Activated T-helper 1 cell treated with anti-CD3 and anti-CD28 coated beads, Interleukin-2, amount 50 U/mL, for 16 hours (primary cell): Measurements from ENCODE around the gene EMX1.

ENCODE experiments used
- DNase-seq, 2 donors: peaks; one replicate each; pipeline ENCODE4 v3.0.0-alpha.2; 2020; ENCODE audit warnings: low read depth in 1 of 2, low spot score in 1 of 2

EMX1 gene

DNA sequence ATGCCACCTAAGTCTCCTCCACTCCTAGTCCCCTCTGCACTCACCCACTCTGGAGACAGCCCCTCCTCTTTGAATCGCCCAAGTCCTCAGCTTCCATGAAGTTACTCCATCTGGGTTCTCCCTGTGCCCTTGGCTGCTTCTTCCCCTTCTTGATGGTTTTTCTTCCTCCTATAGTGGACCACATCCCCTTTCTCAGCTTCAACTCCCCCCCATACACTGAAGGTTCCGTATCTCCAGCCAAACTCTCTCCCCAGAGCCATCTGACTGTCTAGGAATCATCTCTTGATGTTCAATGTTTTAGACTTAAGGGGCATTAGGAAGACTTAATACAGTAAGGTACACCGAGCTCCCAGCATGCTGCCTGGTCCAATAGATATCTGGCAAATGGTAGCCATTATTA lies 39.6 kb downstream of the EMX1 start:
- DNase-seq = no peak

DNA sequence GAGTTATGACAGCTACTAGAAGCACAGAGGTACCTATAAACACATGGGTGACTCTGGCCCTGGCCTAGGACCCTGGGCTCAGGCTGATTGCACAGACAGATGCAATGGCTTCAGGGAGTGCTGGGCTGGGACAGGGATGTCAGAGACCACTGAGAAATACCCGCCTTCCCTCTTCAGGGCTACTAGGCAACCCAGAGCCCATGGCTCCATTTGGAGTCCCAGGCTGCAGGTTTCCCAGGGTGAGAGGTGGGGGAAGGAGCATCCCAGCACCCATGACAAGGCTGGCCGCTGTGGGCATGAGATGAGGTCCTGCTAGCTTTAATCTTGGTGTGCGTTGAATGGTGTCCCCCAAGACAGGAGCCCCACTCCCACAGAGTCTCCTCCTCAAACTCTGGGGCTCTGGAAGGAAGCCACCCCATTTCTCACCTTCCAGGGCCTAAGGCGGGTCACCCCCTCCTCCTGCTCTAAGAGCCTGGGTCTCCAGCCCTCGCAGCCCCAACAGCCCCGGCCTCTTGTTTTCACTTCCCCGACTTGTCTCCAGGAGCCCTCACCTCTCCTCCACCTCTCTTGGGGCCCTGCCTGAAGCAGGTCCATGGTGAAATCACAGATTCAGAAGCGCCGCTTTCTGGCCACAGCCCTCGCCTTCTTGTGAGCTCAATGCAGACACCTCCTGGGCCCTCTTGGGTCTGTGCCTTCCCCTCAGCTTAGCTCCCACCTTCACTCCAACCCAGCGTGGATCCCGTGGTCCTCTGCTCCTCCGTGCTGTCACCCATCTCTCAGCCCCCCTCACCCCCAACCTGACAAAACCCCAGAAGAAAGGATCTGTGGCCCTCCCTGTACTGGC lies 41.4 kb downstream of the EMX1 start:
- DNase-seq = no peak

DNA sequence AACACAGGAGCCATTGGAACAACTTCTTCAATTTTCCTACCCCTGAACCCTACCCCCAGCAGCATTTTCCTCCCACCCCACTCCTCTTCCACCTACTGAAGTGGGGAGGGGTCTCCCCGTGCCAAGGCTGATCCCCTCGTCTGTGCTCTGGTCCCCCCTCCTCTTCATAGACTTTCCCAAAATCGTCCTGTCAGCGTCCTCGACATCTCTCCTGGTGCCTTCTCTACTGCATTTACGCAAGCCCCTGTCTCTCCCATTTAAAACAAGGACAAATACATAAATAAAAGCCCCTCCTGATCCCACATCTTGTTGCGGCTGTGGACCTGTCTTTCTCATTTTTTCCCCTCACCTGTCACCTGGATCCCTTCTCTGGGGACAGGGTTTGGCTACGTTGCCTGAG lies 42.2 kb downstream of the EMX1 start:
- no peak for DNase-seq

DNA sequence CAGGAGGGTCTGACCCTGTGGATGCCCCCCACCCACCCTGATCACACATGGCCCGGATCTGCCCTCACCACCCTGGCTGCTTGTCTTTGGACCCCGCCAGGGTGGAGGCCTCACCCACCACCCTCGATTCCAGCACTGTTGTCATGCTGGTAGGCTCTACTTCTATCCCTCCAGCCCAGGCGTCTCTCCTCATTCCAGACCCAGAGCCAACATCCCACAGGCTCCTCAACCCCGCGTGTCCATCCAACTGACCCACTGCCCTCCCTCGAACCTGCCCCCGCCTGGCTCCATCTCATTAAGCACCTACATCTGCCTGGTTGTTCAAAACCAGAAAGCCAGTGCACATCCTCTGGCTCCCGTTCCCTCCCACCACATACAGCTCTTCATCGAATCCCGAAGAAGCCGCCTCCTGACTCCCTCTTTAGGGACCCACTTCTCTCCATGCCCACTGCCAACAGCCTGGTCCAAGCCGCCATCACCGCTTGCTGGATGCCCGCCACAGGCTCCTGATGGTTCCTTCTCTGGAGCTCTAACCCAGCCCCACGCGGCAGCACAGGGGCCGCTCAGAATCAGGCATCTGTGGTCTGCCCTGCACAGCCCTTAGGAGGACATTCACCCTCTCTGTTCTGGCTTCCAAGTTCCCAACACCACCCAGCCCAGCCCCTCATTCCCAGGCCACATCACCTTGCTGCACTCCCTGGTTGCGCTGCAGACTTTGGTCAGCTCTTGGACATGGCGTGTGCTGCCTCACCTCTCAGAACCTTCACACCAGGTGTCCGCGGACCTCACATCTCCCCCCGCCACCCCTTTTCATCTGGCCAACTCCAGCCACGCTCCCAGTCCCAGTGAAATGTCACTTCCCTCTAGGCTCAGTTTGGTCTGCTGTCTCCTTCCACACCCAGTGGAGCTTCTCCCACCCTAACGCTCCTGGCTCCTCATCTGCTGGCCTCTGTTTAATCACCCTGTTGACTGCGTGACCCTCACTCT lies 43.0 kb downstream of the EMX1 start:
- no peak for DNase-seq

DNA sequence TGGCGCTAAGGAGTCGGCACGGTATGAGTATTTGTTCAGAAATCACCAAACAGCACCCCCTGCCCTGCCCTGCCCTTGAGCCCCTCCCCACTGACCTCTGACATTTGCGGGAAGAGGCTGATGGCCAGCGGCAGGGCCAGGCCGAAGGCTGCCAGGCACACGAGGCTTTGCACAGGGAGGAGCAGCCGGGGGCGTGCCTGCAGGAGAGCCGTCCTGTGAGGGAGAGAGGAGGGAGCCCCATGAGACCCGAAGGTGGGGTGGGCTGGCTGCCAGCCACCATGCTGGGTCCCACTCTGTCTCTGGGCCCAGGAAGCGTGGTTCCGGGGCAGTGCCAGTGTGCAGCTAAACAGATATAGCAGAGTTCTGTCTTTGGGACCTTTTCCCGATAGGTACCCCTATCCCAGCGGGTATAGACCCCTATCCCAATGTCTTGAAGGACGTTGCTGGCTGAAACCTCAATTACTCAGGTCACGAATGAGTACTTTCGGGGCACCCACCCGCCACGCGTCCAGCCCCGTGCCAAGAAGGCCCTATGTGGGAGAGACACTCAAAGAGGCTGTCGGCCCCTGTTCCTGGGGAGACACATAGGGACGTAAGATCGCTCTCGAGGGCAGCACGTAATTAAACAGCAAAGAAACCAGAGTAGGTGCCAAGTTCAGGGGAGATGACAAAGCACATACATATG lies 43.9 kb downstream of the EMX1 start:
- no peak for DNase-seq

DNA sequence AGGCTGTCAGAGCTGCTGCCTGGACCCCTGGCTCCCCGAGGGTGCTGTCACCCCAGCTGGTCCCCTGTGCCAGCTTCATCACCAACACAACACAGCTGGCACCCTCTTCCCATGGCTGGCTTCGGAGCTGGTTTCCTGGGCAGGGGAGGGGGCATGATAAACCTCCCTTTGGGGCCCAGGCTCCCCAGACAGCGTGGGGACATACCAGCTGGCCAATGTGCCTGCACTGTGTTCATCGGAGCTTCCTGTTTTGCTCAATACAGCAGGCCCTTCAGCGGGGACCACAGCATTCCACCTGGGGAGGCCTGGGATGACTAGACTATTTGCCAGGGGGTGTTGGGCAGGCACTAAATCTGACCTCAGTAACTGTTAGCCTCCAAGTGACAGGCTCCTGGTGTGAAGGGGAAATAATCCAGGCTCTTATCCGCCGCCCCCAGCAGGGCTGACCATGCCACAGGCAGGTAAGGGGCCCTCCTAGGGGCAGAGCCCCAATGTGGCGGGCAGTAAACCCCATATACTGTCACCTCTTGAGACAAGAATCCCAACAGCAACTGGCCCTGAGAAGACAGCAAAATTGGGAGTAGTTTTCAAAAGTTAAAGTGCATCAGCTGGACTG lies 44.6 kb downstream of the EMX1 start:
- no peak for DNase-seq

DNA sequence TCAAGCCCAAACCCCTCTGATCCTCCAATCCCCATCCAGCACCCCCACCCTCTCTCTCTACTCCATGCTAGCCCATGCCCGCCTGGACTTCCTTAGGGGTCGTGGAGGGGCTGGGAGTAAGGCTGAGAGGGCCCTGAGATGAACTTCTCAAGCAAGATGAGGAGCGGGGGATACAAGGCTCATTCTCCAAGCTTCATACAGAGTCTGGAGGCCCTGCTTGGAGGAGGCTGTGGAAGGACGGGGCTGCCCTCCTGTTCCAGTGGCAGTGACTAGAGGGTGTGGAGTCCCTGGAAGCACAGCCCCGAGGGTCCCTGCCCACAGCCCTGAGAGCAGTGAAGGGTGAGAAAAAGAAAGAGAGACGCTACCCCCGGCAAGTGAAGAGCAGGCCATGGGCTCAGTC lies 45.6 kb downstream of the EMX1 start:
- DNase-seq = no peak

DNA sequence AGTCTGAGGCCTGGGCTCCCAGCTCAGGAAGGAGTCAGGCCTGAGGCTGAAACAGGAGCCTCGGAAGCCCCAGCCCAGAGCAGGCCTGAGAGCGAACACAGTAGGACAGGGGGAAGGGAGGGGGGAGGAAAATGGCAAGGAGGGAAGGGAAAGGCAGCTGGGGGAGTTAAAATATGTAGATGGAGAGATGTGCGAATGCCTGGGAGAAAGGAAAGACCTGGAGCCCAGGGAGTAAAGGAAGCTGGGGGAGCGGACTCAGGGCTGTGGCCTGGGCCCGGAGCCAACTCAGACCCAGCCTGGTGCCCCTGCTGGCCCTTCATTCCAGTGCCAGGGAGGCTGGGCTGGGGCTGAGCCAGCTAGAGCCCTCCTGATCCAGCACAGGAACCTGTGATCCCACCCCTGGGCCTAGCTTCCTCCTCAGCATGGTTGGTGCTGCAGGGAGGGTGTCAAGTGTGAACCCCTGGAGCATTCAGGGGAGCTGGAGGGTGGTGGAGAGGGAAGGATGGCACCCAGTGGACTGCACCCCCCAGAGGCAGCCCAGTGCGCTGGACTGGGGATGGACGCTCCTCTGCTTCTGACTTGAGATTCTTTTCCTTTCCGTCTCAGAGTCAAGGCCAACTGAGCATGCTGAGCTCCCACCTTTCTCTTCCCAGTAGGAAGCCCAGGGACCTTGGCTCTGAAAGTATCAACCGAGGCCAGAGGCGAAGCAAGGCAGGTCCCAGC lies 46.3 kb downstream of the EMX1 start:
- no peak for DNase-seq

DNA sequence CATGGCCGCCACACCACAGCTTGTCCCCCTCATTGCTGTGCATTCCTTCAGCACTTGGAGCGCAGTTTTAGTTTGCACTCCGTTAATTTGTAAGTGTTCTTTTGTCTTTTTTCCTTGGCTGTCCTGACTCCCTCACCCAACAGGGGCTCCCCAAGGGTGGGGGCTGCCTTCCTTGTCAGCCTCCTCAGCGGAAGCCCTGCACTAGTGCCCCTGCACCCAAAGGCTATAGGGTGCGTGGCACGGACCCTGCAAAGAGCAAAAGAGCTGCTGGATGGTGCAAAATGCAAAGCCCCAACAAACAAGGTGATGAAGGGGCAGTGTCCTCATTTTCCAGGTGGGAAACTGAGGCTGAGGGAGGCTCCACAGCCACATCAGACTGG lies 46.8 kb downstream of the EMX1 start:
- no peak for DNase-seq

DNA sequence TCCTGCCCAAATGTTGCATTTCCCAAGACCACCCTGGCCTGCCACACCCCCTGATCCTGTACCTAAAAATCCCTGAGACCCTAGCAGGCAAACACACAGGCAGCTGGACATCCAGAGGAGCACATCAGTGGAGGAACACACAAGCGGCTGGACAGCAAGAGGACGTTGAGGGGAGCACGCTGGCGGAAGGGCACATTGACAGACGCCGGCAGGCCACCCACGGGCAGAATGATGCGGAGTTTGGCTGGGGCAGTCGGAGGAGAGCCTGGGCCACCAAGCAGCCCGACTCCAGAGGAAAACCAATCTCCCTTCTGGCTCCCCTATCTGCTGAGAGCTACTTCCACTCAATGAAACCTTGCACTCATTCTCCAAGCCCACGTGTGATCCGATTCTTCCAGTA lies 47.7 kb downstream of the EMX1 start:
- no peak for DNase-seq

DNA sequence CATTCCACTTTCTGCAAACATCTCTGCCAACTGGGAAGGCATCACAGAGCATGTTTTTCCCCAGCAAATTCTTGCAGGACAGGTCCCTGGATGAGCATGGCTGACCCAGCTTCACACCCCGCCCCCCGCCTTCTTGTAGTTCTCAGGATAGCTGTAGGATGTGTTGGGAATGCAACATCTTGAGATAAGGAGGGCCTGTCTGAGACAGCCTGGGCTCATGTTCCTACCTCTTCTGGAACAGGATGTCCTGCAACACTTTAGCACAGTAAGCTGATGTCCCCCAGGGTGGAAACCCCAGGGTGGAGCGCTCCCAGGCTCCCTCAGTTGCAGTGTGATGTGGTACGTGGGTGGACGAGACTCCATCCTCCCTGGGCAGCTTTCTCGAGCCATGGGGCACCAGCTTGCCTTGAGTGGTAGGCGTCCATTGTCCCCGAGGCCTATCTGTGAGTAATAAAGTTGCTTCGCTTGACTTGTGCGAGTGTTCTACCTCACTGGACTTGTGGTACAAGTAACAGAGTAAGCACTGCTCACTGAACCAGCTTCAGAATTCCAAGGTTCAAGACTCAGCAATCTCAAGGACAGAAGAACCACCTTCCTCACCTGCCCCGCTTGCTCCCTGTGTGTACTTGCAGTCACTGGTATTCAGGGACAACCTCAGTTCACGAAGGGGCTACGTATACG lies 48.6 kb downstream of the EMX1 start:
- DNase-seq = no peak

DNA sequence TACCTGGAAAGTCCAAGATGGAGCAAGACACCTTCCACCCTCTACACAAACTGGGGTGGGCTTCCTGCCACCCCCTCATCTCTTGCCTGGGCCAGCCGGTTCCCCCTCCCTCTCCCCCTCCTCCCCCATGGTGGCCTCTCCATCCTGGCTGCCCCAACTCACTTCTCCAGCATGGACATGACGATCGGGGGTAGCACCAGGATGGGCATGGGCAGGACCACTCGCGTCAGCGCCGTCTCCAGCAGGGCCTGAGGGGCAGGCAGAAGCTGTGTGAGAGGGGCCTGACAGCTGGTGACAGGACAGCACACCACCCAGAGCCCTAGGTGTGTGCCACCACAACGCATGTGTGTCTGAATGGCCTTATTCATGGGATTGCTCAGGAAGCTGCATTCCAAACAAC lies 51.0 kb downstream of the EMX1 start:
- no peak for DNase-seq

DNA sequence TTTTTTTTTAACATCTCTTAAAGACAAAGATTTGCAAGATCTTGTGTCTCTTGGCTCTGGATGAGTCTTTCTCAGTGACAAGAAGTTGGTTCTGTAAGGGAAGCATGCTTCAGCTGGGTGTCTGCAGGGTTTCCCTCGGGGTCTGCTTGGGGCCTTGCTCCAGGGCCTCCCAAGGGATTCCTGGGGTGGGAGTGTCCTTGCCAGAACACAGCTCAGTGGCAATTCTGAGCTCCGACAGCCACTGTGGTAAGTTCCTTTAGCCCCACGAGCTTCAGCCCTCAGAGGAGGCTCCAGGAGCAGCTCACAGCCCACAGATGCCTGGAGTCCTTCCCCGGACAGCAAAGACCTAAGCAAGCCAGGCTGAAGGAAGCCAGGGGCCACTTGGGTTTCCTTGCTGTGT lies 52.4 kb downstream of the EMX1 start:
- DNase-seq = no peak

DNA sequence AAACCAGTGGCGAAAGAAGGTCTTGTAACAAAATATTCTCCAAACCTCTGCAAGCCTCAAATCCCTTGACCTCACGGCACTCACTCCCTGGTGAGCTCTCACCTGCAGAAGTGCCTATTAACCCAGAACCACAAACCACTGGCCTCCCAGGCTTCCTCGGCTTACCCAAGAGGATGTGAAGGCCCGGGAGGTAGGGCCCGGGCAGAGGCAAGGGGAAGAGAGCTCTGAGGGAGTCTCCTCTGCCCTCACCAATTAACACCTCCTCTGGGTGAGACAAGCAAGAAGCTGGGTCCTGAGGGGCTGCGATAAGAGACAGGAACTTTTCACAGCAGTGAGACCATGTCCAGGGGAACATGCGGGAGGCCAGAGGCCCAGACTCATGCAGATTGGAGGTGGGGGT lies 53.7 kb downstream of the EMX1 start:
- no peak for DNase-seq

DNA sequence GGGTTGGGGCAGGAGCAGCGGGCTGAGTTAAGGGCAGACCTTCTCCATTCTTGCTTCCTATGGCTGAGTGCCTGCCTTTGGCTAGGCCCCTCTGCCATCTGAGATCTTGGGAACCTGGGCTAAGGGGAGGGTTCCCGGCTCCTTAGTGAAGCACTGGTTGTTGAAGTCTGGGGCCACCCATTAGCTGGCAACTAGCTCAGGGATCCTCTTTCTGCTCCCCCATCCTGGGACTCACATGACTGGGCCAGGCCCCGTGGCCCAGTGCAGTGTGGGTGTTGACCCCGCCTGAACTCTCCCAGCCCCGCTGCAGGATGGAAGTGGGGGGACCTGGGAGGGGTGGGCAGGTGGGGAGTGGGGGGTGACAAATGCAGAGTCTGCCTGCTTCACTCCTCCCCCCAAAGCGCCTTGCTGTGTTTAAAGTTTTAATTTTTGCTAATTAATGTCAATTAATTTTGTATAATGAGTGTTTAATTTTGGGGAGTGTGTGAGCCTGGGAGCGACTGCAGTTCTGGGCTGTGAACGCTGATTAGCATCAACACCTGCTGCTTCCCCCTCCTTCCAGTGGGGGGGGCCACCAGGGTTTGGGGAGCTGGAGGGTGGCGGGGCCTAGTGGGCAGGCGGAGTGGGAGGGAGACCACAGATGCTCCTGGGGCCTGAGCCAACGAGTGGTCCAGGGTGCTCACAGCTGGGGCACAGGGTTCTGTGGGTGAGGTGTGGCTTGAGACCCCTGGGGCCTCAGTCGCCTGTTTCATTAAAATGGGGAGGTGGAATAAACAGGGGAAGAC lies 55.2 kb downstream of the EMX1 start:
- no peak for DNase-seq

DNA sequence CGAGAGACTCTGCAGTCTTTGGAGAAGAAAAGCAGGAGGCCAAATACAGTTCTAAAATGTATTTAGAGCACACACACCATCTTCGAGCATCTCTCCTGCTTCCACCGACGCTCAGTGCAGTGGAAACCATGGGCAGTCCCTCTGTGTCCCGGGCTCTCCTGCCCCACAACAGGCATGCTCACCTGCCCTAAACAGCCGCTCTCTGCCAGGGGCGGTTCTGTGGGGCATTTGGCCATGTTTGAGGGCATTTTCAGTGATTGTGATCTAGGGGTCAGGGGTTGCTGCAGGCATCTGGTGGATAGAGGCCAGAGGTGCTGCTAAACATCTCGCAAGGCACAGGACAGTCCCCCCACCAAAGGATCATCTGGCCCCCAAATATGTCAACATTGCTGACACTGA lies 55.8 kb downstream of the EMX1 start:
- DNase-seq = no peak

DNA sequence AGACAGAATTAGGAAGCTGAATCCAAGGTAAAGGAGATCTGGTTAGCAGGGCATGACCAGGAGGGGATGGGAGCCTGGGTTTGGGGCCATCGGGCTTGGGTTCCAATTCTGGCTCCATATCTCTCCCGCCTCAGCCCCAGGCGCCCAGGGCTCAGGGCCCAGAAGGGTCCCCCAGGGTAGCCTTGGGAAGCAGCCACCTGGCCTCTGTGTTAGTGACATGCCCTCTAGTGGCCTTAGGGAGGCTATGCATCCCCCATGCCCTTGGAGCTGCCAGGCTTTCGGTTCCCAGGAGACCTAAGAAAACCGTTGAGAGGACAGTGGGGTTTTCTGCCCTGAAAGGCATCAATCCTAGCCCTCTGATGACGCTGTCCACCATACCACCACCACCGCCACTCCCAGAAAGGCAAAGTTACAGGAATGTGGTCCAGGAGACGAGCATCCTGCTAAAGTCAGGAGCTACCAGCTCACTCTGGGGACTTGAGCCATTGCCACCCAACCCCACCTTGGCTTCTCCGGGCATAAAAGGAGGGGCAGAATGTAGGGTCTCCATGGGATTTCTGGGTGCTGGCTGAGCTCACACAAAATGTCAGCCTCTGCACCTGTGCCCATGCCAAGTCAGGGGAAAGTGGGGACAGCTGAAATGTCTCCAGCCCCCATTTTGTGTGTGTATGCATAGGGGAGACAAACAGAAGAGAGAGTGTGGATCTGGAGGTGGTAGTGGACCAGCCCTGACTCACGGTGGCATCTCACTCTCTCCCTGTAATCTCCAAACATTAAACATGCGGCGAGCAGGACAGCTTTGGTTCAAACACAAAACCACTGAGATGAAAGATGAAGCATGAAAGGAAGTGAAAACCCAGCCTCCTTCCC lies 56.5 kb downstream of the EMX1 start:
- DNase-seq = peak in 1 of 2 donors; percentile 5

DNA sequence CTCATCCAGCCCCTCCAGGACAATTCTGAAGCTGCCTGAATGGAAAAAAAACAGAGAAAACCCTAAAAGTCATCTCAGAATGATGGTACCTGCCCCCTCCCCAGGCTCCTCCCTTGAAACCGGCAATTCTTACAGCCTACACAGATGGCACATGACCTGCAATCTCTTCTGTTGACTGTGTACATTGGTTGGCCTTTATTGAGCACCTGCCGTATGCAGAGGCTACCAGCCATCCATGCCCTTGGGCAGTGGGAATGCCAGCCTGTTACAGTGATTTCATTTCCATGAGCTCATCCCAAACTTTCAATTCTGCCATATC lies 57.1 kb downstream of the EMX1 start:
- DNase-seq = no peak
